ENCODE results near the gene HIPK2. TPM values are rescaled to one million over a fixed set of nuclear protein-coding genes. Genes with fewer than 3 reads are reported as not detected.
A peak's percentile ranks its signal among the peaks of the same experiment; 100 is the strongest.

HIPK2 gene
- total RNA-seq, 1 donor from 2014 or later = 75.8 TPM

GRCh38 chr7:139531094-139531493 lies 246.7 kb downstream of the HIPK2 start:
- no peak for TF ChIP-seq CTCF (IDR thresholded peaks at IDR 0.05; ENCODE audit: unreplicated experiment)
- Mint-ChIP-seq H3K4me1 (no peaks in the 10 kb centered on the region), H3K27ac (no peak overlapping the region), H3K4me3 (no peak overlapping the region), H3K36me3 (no peaks in the 10 kb centered on the region), H3K9me3 (peaks cover 8% of the 10 kb centered on the region), H3K27me3 (ENCODE audit: low read depth) (peaks cover 66% of the 10 kb centered on the region)
- DNase-seq (ENCODE audit: low spot score in 2 of 2, unreplicated experiment in 2 of 2) = no peak

- H3K4me3 Mint-ChIP-seq = no peak overlapping the region
Measured at GRCh38 chr7:139526578-139527544, 250.9 kb downstream of the HIPK2 start.

GRCh38 chr7:139525750-139526149 lies 252.0 kb downstream of the HIPK2 start:
- Mint-ChIP-seq H3K27ac (no peak overlapping the region), H3K27me3 (ENCODE audit: low read depth) (peaks cover 76% of the 10 kb centered on the region), H3K36me3 (peaks cover 1% of the 10 kb centered on the region), H3K4me1 (peaks cover 2% of the 10 kb centered on the region), H3K9me3 (peaks cover 4% of the 10 kb centered on the region), H3K4me3 (no peak overlapping the region)
- DNase-seq (ENCODE audit: low spot score in 2 of 2, unreplicated experiment in 2 of 2) = no peak
- no peak for TF ChIP-seq CTCF (IDR thresholded peaks at IDR 0.05; ENCODE audit: unreplicated experiment)

More at GRCh38 chr7:139526578-139527544, 250.9 kb downstream of the HIPK2 start:
- H3K27me3 Mint-ChIP-seq (ENCODE audit: low read depth) = peaks cover 72% of the 10 kb centered on the region
- peaks cover 2% of the 10 kb centered on the region for H3K4me1 Mint-ChIP-seq
- no peak for TF ChIP-seq CTCF (IDR thresholded peaks at IDR 0.05; ENCODE audit: unreplicated experiment)
- DNase-seq (ENCODE audit: low spot score in 2 of 2, unreplicated experiment in 2 of 2) = no peak
- no peaks in the 10 kb centered on the region for H3K36me3 Mint-ChIP-seq
- H3K9me3 Mint-ChIP-seq = peaks cover 8% of the 10 kb centered on the region
- no peak overlapping the region for H3K27ac Mint-ChIP-seq

- no peak for DNase-seq (ENCODE audit: low spot score in 2 of 2, unreplicated experiment in 2 of 2)
- Mint-ChIP-seq H3K4me1 (peaks cover 2% of the 10 kb centered on the region), H3K36me3 (peaks cover 1% of the 10 kb centered on the region), H3K4me3 (peak overlapping the region; percentile 52), H3K27me3 (ENCODE audit: low read depth) (peaks cover 76% of the 10 kb centered on the region), H3K9me3 (peaks cover 4% of the 10 kb centered on the region), H3K27ac (no peak overlapping the region)
- TF ChIP-seq CTCF (IDR thresholded peaks at IDR 0.05; ENCODE audit: unreplicated experiment) = no peak
Measured at GRCh38 chr7:139525239-139525638, 252.6 kb downstream of the HIPK2 start.

- H3K4me3 Mint-ChIP-seq = peak overlapping the region; percentile 52
- H3K9me3 Mint-ChIP-seq = peaks cover 4% of the 10 kb centered on the region
- DNase-seq (ENCODE audit: low spot score in 2 of 2, unreplicated experiment in 2 of 2) = no peak
- H3K27me3 Mint-ChIP-seq (ENCODE audit: low read depth) = peaks cover 71% of the 10 kb centered on the region
- no peak for TF ChIP-seq CTCF (IDR thresholded peaks at IDR 0.05; ENCODE audit: unreplicated experiment)
- H3K4me1 Mint-ChIP-seq = peaks cover 2% of the 10 kb centered on the region
- H3K27ac Mint-ChIP-seq = no peak overlapping the region
- H3K36me3 Mint-ChIP-seq = peaks cover 1% of the 10 kb centered on the region
Measured at GRCh38 chr7:139523968-139524815, 253.6 kb downstream of the HIPK2 start.

Data from mesothelial cell of epicardium (in vitro differentiated cells).